Type B pancreatic cell (in vitro differentiated cells): ENCODE measurements around the gene CARD19. TPM values are rescaled to one million over a fixed set of nuclear protein-coding genes. Genes with fewer than 3 reads are reported as not detected.

Experiments used
- DNase-seq: peaks from one replicate; pipeline ENCODE4 v3.0.0; 2021; ENCODE audit warnings: mixed read lengths; ENCODE audit not compliant: unreplicated experiment; ENCODE audit errors: extremely low spot score
- H3K27ac Mint-ChIP-seq: 2 replicates; pipeline ENCODE4 v1.8.0; 2021; ENCODE audit warnings: mild to moderate bottlenecking, mixed read lengths
- H3K27me3 Mint-ChIP-seq: 2 replicates; pipeline ENCODE4 v1.8.0; 2021; ENCODE audit warnings: mixed read lengths
- H3K36me3 Mint-ChIP-seq: 2 replicates; pipeline ENCODE4 v1.8.0; 2021; ENCODE audit warnings: mixed read lengths
- H3K4me1 Mint-ChIP-seq: one replicate; pipeline ENCODE4 v1.8.0; 2021; ENCODE audit warnings: mixed read lengths; ENCODE audit not compliant: unreplicated experiment
- H3K4me3 Mint-ChIP-seq: 2 replicates; pipeline ENCODE4 v1.8.0; 2021; ENCODE audit warnings: mild to moderate bottlenecking, mixed read lengths
- H3K9me3 Mint-ChIP-seq: 2 replicates; pipeline ENCODE4 v1.8.0; 2021; ENCODE audit warnings: mixed read lengths
- CTCF ChIP-seq: fragments of 200-600 bp; sonication (generic); conservative IDR thresholded peaks from 2 replicates; pipeline ENCODE4 v1.5.0; 2021; ENCODE audit warnings: antibody characterized with exemption, mild to moderate bottlenecking
- total RNA-seq: library from RNA; stranded (reverse); gene quantifications from 2 replicates; pipeline ENCODE4 v1.2.1, GENCODE V29; 2021; ENCODE audit warnings: low replicate concordance

The CARD19 gene
- total RNA-seq, 1 donor from 2014 or later: 17.7 TPM

GRCh38 chr9:93110311-93110855, 14.4 kb downstream of the CARD19 start:
- Mint-ChIP-seq H3K4me3 (no peak overlapping the region), H3K36me3 (peaks cover 7% of the 10 kb centered on the region), H3K9me3 (no peaks in the 10 kb centered on the region), H3K4me1 (peaks cover 5% of the 10 kb centered on the region), H3K27me3 (no peaks in the 10 kb centered on the region), H3K27ac (no peak overlapping the region)
- no peak for TF ChIP-seq CTCF
- DNase-seq: no peak

- Mint-ChIP-seq H3K36me3 (peaks cover 7% of the 10 kb centered on the region), H3K27me3 (no peaks in the 10 kb centered on the region), H3K27ac (no peak overlapping the region), H3K9me3 (no peaks in the 10 kb centered on the region), H3K4me1 (peaks cover 5% of the 10 kb centered on the region), H3K4me3 (no peak overlapping the region)
- TF ChIP-seq CTCF: no peak
- DNase-seq: no peak
These were observed 15.0 kb downstream of the CARD19 start for GRCh38 chr9:93111001-93111370.

- Mint-ChIP-seq H3K27ac (no peak overlapping the region), H3K9me3 (no peaks in the 10 kb centered on the region), H3K36me3 (peaks cover 7% of the 10 kb centered on the region), H3K27me3 (no peaks in the 10 kb centered on the region), H3K4me3 (no peak overlapping the region), H3K4me1 (peaks cover 5% of the 10 kb centered on the region)
- DNase-seq: no peak
- no peak for TF ChIP-seq CTCF
These were observed 15.5 kb downstream of the CARD19 start for GRCh38 chr9:93111371-93112115.

- no peak for TF ChIP-seq CTCF
- Mint-ChIP-seq H3K27me3 (no peaks in the 10 kb centered on the region), H3K27ac (no peak overlapping the region), H3K4me3 (no peak overlapping the region), H3K4me1 (peaks cover 5% of the 10 kb centered on the region), H3K36me3 (peaks cover 7% of the 10 kb centered on the region), H3K9me3 (no peaks in the 10 kb centered on the region)
- no peak for DNase-seq
These were observed 16.3 kb downstream of the CARD19 start for GRCh38 chr9:93112116-93112863.

GRCh38 chr9:93112864-93113389, 16.9 kb downstream of the CARD19 start:
- peaks cover 7% of the 10 kb centered on the region for H3K36me3 Mint-ChIP-seq
- no peak overlapping the region for H3K27ac Mint-ChIP-seq
- H3K4me3 Mint-ChIP-seq: no peak overlapping the region
- peaks cover 5% of the 10 kb centered on the region for H3K4me1 Mint-ChIP-seq
- no peak for TF ChIP-seq CTCF
- no peak for DNase-seq
- no peaks in the 10 kb centered on the region for H3K27me3 Mint-ChIP-seq
- no peaks in the 10 kb centered on the region for H3K9me3 Mint-ChIP-seq
